Right hindlimb (tissue), 1 donor: Measurements from ENCODE around the gene RFXANK.

Source experiments
- DNase-seq: peaks from one replicate; pipeline ENCODE4 v3.0.0-alpha.2; 2018

RFXANK gene

DNA sequence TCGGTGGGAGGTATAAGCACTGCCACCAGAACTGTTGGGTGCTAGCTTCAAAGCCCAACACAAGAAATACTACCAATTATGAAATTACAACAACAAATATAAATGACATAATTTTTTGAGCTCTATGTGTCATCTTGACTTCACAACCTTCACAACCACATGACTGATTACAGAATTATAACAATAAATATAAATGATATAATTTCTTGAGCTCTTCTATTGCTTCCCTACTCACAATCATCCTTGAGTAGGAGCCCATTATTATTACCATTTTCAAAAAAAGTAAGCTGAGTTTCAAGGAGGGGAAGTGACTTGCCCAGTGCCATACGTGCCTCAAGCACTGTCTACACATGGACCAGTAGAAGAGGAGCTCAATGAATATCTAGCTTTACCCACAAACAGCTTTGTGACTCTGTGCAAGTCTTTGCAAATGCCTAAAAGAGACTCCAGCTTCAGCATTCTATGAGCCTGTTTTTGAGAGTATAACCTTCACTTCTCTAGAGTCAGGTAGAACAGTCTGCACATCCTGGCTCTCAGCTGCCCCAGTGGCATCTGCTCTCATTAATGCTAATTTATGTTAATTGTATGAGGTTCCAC lies 42.3 kb downstream of the RFXANK start:
- no peak for DNase-seq

DNA sequence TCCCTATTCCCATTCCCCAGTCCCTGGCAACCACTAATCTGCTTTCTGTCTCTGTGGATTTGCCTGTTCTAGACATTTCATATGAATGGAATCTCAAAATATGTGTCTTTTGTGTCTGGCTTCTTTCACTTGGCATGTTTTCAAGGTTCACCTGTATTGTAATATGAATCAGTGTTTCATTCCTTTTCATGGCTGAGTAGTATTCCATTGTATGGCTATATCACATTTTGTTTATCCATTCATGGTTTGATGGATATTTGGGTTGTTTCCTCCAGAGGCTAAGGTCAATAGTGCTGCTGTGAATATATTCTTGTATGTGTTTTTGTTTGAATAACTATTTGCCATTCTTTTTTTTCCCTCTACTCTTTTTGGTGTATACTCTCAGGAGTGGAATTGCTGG lies 44.1 kb downstream of the RFXANK start:
- DNase-seq = no peak

DNA sequence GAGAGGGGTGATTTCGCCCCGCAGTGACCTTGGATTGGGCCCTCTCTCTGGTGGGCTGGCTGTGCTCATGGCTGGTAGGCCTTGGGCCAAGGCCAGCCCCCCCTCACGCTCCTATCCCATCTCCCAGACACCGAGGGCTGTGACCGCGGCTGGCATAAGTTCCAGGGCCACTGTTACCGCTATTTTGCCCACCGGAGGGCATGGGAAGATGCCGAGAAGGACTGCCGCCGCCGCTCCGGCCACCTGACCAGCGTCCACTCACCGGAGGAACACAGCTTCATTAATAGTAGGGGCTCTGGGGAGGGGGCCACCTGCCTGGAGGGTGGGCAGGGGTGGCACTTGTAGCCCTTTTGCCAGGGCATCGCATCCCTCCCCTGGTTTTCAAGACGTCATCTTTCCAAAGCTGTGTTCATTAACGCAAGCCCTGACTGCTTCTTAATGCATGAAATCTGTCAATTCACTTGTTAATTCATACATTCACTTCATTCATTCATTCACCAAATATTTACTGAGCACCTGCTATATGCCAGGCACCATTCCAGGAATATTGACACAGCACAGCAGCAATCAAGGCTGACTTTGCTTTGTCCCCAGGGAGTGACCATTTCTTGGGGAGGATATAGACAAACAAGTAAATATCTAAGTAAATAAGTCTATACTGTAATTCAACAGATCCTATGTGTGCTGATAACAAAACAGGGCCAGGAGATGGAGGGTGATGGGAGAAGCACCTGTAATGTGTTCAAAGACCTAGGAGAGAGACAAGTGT lies 46.3 kb downstream of the RFXANK start:
- no peak for DNase-seq

DNA sequence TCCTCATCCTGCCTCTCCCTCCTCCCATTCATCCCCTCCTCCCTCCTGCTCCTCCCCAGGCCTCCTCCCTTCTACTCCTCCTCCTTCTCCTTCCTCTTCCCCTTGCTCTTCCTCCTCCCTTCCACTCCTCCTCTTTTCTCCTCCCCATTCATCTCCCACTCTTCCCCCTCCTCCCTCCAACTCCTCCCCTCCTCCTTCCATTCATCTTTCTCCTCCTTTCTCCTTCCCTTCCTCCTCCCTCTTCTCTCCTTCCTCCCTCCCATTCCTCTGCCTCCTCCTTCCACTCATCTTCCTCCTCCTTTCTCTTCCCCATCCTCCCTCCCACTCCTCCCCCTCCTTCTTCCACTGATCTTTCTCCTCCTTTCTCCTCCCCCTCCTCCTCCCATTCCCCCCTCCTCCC lies 47.6 kb downstream of the RFXANK start:
- DNase-seq = no peak

DNA sequence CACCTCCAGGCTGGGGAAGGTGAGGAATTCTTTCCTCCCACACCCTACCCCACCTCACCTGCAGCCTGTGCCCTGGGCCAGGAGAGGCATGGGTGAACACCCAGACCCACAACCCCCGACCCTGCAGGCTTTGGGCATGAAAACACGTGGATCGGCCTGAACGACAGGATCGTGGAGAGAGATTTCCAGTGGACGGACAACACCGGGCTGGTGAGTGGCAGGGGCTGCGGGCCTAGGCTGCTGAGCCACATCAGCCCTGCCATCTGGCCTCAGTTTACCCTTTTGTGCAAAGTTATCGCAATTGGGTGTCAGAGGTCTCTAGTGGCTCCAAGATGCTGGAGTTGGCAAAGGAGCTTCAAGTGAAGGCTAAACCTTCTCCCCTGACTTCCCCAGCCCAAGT lies 48.4 kb downstream of the RFXANK start:
- no peak for DNase-seq

DNA sequence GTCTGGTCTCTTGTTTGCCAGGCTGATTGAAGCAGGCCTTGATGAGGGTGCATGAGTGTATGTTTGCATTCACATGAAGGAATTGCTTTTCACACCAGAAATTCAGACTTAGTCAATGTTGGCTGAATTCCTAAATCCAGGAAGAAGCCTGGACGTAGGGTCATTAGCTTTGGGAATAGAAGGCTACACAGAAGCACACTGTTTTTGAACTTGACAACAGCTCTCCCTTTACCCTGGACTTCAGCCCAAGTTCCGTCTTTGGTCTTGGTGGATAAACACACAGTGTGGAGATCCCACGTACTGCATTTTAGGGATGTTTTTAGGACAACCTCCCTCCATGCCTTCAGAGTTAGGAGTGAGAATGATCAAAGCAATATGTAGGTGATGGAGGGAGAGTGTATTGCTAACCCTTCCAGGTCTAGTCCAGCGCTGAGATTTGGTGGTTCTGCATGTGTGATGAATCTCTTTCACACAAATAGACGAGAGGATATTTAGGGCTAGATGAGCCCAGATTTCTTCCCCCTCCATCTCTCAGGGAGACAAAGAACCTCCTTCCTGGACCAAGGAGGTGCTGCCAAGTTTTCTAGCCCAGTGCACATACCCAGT lies 58.2 kb downstream of the RFXANK start:
- no peak for DNase-seq
